ENCODE results near the gene CFAP74.

CFAP74 gene

GRCh38 chr1:1928231-1929101 is 75.1 kb downstream of the CFAP74 start:
- DNase-seq (ENCODE audit: low spot score): no peak

GRCh38 chr1:1927751-1928150 is 75.8 kb downstream of the CFAP74 start:
- DNase-seq (ENCODE audit: low spot score): no peak

- no peak for DNase-seq (ENCODE audit: low spot score)
Measured at GRCh38 chr1:1926886-1927660, 76.5 kb downstream of the CFAP74 start.

DNA sequence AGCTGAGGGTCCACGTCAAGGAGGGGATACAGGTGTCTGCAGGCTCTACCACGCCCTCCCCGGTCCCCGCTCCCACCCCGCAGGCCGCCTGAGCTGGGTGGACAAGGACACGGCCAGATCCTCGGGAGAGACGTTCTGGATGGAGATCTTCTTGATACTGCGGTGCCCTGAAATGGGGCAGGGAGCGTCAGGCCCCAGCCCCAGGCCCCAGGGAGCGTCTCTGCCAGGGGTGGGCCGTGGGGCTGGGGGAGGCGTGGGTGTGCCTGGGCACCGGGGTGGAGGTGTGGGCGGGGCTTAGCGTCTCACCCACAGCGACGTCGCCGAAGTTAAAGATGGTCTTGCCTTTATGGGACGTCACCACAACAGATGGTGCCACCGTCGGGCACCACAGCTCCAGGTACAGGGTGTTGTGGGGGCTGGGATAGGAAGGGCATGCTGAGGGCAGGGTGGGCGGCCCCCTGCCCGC is 77.2 kb downstream of the CFAP74 start:
- no peak for DNase-seq (ENCODE audit: low spot score)

DNA sequence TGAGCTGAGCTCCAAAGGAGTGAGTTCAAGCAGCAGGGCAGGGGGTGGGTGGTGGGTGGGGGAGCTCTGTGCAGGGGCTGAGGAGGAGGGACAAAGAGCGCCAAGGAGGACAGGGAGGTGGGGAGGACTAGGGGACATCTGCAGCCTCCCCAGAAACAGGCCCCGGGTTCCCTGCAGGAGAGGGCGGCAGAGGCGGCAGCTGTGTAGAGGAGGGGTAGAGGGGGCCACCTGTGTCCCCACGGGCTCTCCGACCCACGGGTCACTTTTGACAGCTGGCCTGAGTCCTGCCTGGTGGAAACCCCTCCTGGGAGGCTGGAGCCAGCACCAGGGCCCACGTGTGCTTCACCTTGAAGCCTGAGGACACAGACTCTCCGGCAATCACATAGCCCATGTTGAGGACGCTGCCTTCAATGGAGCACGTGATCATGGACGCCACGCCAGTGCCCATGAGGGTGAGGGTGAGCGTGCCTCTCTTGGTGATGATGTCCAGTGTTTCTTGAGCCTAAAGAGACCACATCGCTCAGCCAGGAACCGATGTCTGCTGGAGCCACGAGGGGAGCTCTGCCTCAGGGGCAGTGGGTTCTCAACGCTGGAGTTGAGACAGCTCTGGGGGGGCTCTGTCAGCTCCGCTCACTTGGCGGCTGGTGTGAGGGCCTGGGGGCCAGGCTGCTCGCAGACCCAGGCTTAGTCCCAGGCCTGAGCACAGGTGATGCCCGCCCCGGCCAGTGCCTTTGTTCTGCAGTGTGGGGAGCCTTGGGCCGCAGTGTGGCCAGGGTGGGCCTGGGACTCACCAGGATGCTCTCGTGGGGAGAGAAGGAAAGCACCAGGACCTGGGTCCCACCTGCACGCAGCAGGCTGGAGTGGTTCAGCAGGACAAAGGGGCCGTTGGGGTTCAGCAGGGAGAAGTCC is 77.9 kb downstream of the CFAP74 start:
- no peak for DNase-seq (ENCODE audit: low spot score)

- no peak for DNase-seq (ENCODE audit: low spot score)
Measured at GRCh38 chr1:1924849-1925248, 78.7 kb downstream of the CFAP74 start.

GRCh38 chr1:1924386-1924785 is 79.2 kb downstream of the CFAP74 start:
- DNase-seq (ENCODE audit: low spot score): no peak

- peak; percentile 94 for DNase-seq (ENCODE audit: low spot score)
Measured at GRCh38 chr1:1922956-1923833, 80.4 kb downstream of the CFAP74 start.

DNA sequence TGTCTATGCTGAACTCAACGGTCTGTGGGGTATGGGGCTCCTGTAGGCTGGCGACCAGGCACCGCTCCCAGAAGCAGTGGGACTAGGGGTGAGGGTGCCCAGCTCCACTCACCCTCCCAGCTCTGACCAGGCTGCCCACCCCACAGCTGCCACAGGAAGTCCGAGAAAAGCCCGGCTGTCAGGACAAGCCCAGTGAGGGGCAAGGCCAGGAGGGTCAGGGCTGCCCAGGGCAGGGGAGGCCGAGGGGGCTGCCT is 81.0 kb downstream of the CFAP74 start:
- DNase-seq (ENCODE audit: low spot score): no peak

DNA sequence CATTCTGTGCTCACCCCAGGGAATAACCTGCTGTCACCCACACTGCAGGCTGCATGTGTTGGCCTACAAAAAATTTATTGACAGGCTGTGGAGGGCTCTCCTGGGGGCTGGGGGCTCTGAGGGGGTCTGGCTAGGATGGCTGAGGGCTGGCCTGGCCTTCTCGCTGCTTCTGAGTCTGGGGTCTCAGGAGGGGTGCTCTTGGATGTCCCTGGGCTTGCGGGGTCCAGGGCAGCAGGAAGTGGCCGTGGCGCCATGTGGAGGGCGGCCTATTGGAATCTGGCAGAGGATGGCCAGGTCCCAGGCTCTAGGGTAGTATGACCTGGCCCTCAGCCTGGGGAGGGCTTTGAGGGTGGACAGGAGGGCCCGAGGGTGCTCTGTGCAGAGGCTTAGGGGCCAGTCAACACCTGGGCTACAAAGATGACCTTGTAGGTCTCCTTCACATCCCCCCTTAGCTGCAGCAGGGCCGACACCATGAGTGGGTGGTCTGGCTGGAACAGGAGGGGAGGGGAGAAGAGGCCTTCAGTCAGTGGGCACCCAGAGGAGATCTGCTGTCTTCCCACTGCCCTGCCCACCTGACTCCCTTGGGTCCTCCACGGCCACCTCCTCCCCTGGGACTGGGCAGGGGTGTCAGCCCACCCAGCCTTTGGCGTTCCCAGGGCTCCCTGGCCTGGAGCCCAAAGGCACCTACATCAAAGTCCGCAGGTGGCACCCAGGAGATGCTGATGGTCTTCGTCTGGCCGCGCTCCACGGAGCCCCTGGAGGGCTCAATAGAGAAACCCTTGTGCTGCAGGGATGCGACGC is 81.5 kb downstream of the CFAP74 start:
- DNase-seq (ENCODE audit: low spot score): no peak

- DNase-seq (ENCODE audit: low spot score): no peak
Measured at GRCh38 chr1:1921459-1921862, 82.1 kb downstream of the CFAP74 start.

GRCh38 chr1:1920608-1921458 is 82.8 kb downstream of the CFAP74 start:
- DNase-seq (ENCODE audit: low spot score): no peak

DNA sequence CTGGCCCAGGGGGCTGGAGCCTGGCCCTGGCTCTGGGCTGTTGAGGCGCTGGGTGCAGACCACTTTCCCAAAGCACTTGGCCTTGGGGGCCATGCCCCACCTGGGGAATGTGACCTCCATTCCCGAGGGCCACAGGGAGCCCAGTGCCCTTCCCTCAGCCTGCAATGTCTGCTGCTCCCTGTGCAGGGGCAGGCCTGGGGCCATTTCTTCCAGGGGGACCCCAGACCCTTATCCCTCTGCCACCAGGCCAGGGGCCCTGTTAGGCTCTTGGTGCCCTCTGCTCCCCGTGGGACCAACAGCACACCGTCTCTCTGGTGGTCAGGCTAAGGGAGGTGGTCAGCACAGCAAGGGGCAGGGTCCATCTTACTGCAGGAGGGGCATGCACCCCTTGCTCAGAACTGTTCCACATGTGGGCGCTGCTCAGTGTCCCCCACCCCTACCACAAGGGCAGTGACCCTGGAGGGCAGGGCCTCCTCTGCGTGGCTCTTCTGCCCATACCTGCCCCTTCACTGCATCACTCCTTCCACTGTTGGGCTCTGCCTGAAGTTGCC is 83.5 kb downstream of the CFAP74 start:
- no peak for DNase-seq (ENCODE audit: low spot score)

- peak; percentile 99 for DNase-seq (ENCODE audit: low spot score)
Measured at GRCh38 chr1:1919304-1920056, 84.1 kb downstream of the CFAP74 start.

DNA sequence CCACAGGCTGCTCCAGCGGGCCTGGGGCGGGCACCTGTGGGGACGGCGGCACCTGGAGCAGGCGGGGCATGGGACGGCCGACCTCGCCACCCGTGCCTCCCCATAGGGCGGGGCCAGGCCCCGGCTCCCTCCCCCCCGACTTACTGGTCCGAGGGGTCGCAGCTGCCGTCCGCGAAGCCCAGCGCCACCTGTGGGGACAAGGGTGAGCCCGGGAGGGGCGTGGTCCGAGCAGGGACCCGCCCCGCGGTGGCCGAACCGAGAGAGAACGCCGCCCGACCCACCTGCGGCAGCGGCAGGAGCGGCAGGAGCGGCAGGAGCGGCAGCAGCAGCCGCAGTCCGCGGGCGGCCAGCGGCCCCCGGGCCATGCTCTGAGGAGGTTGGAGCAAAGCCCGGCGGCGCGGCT is 84.7 kb downstream of the CFAP74 start, which contains the start of gene TMEM52:
Gene TMEM52, minus strand, starts transcription at position 379 of the 403 bp plus-strand sequence. Its CDS starts 14 bp downstream, at position 365.
- DNase-seq (ENCODE audit: low spot score): no peak

DNA sequence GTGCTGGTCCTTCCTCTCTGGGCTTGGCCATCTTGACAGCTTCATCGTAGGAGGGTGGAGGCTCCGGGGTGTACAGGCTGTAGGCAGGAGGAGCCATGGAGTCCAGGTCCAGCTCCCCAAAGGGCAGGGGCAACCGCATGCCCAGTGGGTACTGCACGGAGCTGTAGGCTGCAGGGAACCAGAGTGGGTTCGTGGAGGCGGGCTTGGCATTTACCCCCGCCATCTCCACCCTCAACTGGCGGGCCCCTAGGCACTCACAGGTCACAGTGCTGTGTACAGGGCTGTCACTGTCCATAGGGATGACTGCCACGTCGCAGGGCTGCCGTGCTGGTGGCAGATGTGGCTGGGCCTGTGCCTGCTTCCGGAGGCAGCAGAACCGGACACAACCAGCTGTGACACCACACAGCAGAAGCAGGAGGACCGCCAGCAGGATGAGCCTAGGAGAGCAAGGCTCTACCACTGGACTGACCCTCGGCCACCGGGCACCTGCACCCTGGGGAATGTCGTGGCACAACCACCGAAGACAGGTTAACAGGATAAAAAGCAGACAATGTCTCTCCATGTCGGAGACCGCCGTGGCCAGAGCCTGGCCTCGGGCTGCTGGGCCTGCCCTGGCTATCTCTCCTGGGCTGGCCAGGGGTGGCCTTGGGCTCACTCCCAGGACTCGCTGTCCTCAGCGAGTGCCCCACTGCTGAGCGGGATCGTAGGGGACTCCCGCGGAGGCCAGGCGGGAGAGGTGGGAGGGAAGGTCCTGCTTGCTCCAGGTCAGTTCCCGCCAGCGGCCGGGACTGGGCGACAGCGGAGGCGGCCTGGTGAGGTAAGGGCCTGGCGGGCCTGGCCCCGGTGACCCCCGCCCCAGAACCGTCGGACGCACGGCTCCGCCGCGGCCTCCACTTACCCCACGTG is 85.3 kb downstream of the CFAP74 start:
- DNase-seq (ENCODE audit: low spot score): no peak

DNA sequence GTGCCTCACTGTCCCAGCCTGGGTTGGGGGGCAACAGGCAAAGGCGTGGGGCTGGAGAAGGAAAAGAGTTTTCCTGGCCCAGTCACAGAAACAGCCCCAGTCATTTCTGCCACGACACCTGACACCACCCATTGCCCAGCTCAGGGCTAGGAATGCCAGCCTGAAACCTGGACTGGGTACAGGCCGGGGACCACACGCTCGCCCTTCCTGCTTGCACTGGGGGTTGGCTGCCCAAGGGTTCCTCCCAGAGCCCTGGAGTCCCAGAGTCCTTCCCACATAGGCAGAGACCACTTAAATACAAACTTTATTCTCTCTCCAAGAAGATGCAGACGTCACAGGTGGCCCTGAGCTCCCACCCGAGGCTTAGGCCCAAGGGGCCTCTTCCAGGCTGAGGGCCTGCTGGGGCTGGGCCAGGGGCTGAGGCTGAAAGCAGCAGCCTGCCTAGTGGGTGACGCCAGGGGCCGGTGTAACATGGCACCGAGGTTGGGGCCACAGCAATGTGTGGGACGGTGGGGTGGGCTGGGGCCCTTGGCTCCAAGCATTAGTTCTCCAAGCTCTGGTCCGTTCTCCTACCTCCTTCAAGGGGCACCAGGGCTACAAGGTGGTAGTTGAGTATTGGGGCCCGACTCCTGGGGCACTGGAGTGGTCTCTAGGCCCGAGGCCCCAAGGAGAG is 86.1 kb downstream of the CFAP74 start:
- DNase-seq (ENCODE audit: low spot score): no peak
